Measurements from ENCODE around the gene MIA. TPM values are rescaled to one million over a fixed set of nuclear protein-coding genes. Genes with fewer than 3 reads are reported as not detected.

The MIA gene
- total RNA-seq, 2 experiments from 2014 or later: 1.00 TPM; not detected in 1

GRCh38 chr19:40785526-40785925 lies 10.2 kb downstream of the MIA start:
- no peak for DNase-seq
- H3K36me3 Mint-ChIP-seq: peaks cover 17% of the 10 kb centered on the region
- POLR2A ChIA-PET: interaction anchor here (0.6 kb wide), 1 partner anchor 566 kb away, joined by 4 read pairs; no protein-coding TSS in a partner anchor
- CTCF ChIA-PET: no interaction called here
- H3K27me3 Mint-ChIP-seq: no peaks in the 10 kb centered on the region
- intact Hi-C loops (cut with micrococcal nuclease): no loop called here
- H3K4me1 Mint-ChIP-seq (ENCODE audit: low read depth): peaks cover 9% of the 10 kb centered on the region
- H3K4me3 Mint-ChIP-seq: no peak overlapping the region
- no peaks in the 10 kb centered on the region for H3K9me3 Mint-ChIP-seq
- H3K27ac Mint-ChIP-seq: peak overlapping the region; percentile 72

DNA sequence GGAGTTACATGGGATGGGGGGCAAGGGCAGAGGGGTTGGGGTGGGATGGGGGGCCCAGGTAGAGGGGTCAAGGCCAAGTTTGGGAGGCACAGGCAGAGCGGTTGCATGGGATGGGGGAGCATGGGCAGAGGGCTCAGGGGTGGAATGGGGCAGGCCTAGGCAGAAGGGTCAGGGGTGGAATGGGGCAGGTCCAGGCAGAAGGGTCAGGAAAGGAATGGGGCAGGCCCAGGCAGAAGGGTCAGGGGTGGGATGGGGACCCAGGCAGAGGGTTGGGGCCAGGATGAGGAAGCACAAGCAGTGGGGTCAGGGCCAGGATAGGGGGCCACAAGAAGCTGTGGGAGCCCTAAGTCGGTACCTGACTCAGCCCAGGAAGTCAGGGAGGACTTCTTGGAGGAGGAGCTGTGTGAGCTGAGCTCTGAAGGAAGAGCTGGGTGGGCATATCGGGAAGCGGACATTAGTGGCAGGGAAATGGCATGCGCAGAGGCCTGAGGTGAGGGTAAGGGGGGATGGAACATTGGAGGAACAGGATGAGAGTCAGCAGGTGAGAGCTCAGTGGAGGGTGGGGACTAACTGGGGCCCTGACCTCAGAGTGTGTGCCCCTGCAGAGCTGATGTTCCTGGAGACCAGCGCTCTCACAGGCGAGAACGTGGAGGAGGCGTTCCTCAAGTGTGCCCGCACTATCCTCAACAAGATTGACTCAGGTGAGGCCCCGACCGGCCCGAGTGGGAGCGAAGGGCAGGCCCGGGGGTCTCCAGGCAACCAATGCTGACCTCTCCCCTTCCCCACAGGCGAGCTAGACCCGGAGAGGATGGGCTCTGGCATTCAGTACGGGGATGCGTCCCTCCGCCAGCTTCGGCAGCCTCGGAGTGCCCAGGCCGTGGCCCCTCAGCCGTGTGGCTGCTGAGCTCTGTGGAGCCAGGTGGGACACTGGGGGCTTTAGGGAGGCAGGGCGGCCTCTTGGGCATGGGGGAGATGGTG lies 11.0 kb downstream of the MIA start:
- no peak overlapping the region for H3K4me3 Mint-ChIP-seq
- intact Hi-C loops (cut with micrococcal nuclease): no loop called here
- H3K27ac Mint-ChIP-seq: peak overlapping the region; percentile 72
- no peaks in the 10 kb centered on the region for H3K27me3 Mint-ChIP-seq
- no peak for DNase-seq
- CTCF ChIA-PET: interaction anchor here (1.2 kb wide), 1 partner anchor 9 kb away, joined by 3 read pairs; no protein-coding TSS in a partner anchor
- H3K36me3 Mint-ChIP-seq: peaks cover 17% of the 10 kb centered on the region
- POLR2A ChIA-PET: interaction anchor here (0.6 kb wide), 1 partner anchor 566 kb away, joined by 4 read pairs; no protein-coding TSS in a partner anchor
- H3K9me3 Mint-ChIP-seq: no peaks in the 10 kb centered on the region
- peaks cover 9% of the 10 kb centered on the region for H3K4me1 Mint-ChIP-seq (ENCODE audit: low read depth)

- ChIA-PET CTCF (interaction anchor here (0.7 kb wide), 1 partner anchor 12 kb away, joined by 3 read pairs; no protein-coding TSS in a partner anchor), POLR2A (no interaction called here)
- Mint-ChIP-seq H3K4me1 (ENCODE audit: low read depth) (peaks cover 19% of the 10 kb centered on the region), H3K9me3 (no peaks in the 10 kb centered on the region), H3K36me3 (peaks cover 13% of the 10 kb centered on the region), H3K27me3 (no peaks in the 10 kb centered on the region), H3K4me3 (no peak overlapping the region), H3K27ac (no peak overlapping the region)
- DNase-seq: no peak
- intact Hi-C loops (cut with micrococcal nuclease): no loop called here
Measured at GRCh38 chr19:40791349-40791748, 16.0 kb downstream of the MIA start.

GRCh38 chr19:40791996-40792395 lies 16.7 kb downstream of the MIA start:
- intact Hi-C loops (cut with micrococcal nuclease): no loop called here
- Mint-ChIP-seq H3K36me3 (peaks cover 13% of the 10 kb centered on the region), H3K27ac (peak overlapping the region; percentile 59), H3K4me3 (no peak overlapping the region), H3K9me3 (no peaks in the 10 kb centered on the region), H3K27me3 (no peaks in the 10 kb centered on the region), H3K4me1 (ENCODE audit: low read depth) (peaks cover 19% of the 10 kb centered on the region)
- POLR2A ChIA-PET: interaction anchor here (0.7 kb wide), 1 partner anchor 473 kb away, joined by 3 read pairs; no protein-coding TSS in a partner anchor
- CTCF ChIA-PET: interaction anchor here (1.1 kb wide), 1 partner anchor 101 kb away, joined by 3 read pairs; no protein-coding TSS in a partner anchor
- no peak for DNase-seq

GRCh38 chr19:40797166-40797962 lies 22.0 kb downstream of the MIA start:
- DNase-seq: no peak
- H3K9me3 Mint-ChIP-seq: no peaks in the 10 kb centered on the region
- peak overlapping the region; percentile 93 for H3K27ac Mint-ChIP-seq
- intact Hi-C loops (cut with micrococcal nuclease): no loop called here
- peak overlapping the region; percentile 91 for H3K4me3 Mint-ChIP-seq
- ChIA-PET POLR2A (interaction anchor here (1.4 to 3.4 kb wide), 3 partner anchors 19 to 47 kb away, joined by 3 to 23 read pairs (median 8); partner anchors contain the start of genes ACTMAP and RAB4B), CTCF (interaction anchor here (1.4 to 1.8 kb wide), 5 partner anchors 10 to 44 kb away, joined by 3 to 32 read pairs (median 7); partner anchors contain the start of gene RAB4B)
- peaks cover 22% of the 10 kb centered on the region for H3K36me3 Mint-ChIP-seq
- H3K27me3 Mint-ChIP-seq: no peaks in the 10 kb centered on the region
- peaks cover 46% of the 10 kb centered on the region for H3K4me1 Mint-ChIP-seq (ENCODE audit: low read depth)

DNA sequence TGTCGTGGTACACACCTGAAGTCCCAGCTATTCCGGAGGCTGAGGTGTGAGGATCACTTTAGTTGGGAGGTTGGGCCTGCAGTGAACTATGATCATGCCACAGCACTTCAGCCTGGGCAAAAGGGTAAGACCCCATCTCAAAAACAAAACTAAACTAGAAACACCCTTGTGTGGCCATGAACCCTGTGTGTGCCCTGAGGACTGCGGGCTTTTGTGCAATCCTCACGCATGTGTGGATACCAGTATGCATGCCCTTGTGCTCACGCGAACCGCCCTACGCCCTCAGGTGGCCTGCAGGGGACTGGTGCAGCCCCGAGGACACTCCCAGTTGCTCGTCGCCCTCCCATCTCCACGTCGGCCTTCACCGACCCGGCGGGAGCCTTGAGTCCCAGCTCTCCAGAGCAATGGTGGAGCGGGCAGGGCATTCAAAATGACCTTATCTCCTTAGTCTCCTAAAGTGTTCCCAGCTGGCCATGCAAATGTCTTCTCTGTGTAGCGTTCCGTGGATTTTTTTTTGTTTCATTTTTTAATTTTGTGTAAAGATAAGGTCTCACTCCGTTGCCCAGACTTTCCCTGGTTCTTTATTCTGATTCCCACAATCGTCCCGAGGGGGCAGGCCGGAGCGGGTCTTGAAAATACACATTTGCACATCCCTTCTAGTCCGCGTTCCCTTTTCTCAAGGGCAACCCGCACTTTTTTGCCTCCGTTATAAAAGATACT lies 22.8 kb downstream of the MIA start:
- Mint-ChIP-seq H3K4me1 (ENCODE audit: low read depth) (peaks cover 46% of the 10 kb centered on the region), H3K27me3 (no peaks in the 10 kb centered on the region), H3K27ac (peak overlapping the region; percentile 93), H3K4me3 (peak overlapping the region; percentile 91), H3K9me3 (no peaks in the 10 kb centered on the region), H3K36me3 (peaks cover 22% of the 10 kb centered on the region)
- ChIA-PET CTCF (interaction anchor here (1.4 to 1.8 kb wide), 5 partner anchors 9 to 45 kb away, joined by 3 to 32 read pairs (median 7); partner anchors contain the start of gene RAB4B), POLR2A (interaction anchor here (0.7 to 3.4 kb wide), 4 partner anchors 20 to 48 kb away, joined by 3 to 23 read pairs (median 7); partner anchors contain the start of genes ACTMAP and RAB4B)
- peak; percentile 81 for DNase-seq
- intact Hi-C loops (cut with micrococcal nuclease): loop anchor here (1.0 kb wide), 3 partner anchors 20 to 82 kb away; partner anchors contain the start of genes COQ8B, RAB4B and SNRPA

DNA sequence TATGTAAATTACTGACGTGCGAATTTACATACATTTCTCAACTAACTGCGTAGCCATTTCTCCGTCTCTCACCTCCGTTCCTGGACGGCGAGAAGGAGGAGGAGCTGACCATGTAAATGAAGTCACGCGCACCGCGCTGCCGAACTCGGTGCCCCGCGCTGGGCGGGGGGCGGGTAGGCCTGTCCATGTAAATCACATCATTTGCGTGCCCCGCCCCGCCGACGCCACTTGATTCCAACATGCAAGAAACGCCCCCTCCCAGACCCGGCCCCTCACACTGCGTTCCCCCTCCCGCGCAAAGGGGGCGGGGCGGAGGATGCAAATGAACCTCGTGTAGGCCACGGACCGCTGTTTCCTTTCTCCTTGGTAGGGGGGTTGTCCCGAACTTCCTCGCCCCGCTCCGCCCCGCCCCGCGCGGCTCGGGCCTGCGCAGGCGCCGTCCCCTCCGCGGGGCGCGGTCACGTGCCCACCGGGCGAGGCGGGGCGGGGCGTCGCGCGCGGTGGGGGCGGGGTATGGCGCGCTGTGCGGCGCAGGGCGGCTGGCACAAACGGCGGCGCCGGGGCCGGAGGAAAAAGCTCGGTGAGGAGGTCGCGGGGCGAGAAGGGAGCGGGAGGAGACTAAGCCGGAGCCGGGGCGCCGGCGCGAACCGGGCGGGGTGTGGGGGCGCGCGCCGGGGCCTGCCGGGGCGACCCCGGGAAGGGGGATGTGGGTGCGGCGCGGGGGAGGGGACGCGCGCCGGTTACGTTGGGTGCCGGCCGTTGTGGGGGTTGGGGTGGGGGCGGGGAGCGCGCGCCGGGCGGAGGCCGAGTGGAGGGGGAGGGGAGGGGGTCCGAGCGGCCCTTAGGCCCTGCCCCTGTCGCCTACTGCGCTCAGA lies 23.6 kb downstream of the MIA start, which contains the start of gene EGLN2:
Gene EGLN2, plus strand, starts transcription at position 509 of the 875 bp plus-strand sequence. CDS start 1,382 bp downstream, outside the sequence.
- Mint-ChIP-seq H3K4me3 (peak within 1 kb of the TSS; percentile 92), H3K27me3 (no peaks in the 10 kb centered on the region), H3K4me1 (ENCODE audit: low read depth) (peaks cover 54% of the 10 kb centered on the region), H3K9me3 (no peaks in the 10 kb centered on the region), H3K27ac (peak within 1 kb of the TSS; percentile 93), H3K36me3 (peaks cover 24% of the 10 kb centered on the region)
- peak; percentile 100 for DNase-seq
- ChIA-PET CTCF (interaction anchor here (1.4 to 1.8 kb wide), 5 partner anchors 8 to 46 kb away, joined by 3 to 32 read pairs (median 7); partner anchors contain the start of gene RAB4B), POLR2A (interaction anchor here (0.6 to 3.4 kb wide), 4 partner anchors 21 to 467 kb away, joined by 3 to 23 read pairs (median 7); partner anchors contain the start of genes ACTMAP and RAB4B)
- intact Hi-C loops (cut with micrococcal nuclease): loop anchor here (1.0 kb wide), 3 partner anchors 21 to 83 kb away; partner anchors contain the start of genes COQ8B, RAB4B and SNRPA

DNA sequence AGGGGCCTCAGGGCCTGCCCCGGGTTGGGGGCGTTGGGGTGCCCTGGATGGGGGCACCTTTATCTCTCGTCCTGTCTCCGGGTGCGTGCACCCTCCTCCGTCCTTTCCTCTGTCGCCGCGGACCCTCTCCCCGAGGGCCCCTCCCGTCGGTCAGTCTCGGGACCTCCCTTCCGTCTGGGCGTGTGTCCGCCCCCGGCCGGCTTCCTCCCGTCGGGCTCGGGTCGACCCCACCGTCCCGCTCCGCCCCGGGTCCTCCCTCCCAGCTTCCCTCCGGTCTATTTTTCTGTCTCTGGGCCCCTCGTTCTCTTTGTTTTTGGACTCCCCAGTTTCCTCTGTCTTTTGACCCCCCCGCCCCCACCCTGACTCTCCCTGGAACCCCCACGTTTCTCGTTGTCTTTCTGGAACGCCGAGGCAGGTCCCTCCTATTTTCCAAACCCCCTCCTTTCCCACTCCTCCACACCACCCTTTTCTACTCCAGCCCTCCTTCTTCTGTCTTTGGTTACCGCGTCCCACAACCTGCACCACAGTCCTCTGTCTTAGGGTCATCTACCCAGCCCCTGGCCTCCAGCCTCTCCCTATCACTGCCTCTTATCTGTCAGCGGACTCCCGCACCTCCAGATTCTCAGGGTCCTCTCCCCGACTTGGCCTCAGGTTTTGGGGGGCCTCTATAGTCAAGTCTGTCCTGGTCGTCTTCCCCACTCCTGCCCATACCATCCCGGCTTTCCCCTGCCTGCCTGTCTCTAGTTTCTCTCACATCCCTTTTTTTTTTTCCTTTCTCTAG lies 24.4 kb downstream of the MIA start:
- Mint-ChIP-seq H3K4me1 (ENCODE audit: low read depth) (peaks cover 62% of the 10 kb centered on the region), H3K27ac (peak overlapping the region; percentile 89), H3K4me3 (peak overlapping the region; percentile 92), H3K9me3 (no peaks in the 10 kb centered on the region), H3K36me3 (peaks cover 27% of the 10 kb centered on the region), H3K27me3 (no peaks in the 10 kb centered on the region)
- peak; percentile 55 for DNase-seq
- ChIA-PET CTCF (no interaction called here), POLR2A (interaction anchor here (0.6 to 3.4 kb wide), 3 partner anchors 22 to 466 kb away, joined by 3 to 23 read pairs (median 3); partner anchors contain the start of gene RAB4B)
- intact Hi-C loops (cut with micrococcal nuclease): loop anchor here (5.0 kb wide), 2 partner anchors 187 to 463 kb away; partner anchors contain the start of gene HNRNPUL1

DNA sequence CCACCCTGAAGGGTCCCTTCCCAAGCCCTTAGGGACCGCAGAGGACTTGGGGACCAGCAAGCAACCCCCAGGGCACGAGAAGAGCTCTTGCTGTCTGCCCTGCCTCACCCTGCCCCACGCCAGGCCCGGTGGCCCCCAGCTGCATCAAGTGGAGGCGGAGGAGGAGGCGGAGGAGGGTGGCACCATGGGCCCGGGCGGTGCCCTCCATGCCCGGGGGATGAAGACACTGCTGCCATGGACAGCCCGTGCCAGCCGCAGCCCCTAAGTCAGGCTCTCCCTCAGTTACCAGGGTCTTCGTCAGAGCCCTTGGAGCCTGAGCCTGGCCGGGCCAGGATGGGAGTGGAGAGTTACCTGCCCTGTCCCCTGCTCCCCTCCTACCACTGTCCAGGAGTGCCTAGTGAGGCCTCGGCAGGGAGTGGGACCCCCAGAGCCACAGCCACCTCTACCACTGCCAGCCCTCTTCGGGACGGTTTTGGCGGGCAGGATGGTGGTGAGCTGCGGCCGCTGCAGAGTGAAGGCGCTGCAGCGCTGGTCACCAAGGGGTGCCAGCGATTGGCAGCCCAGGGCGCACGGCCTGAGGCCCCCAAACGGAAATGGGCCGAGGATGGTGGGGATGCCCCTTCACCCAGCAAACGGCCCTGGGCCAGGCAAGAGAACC lies 25.1 kb downstream of the MIA start:
- no peak for DNase-seq
- ChIA-PET POLR2A (interaction anchor here (0.7 to 3.4 kb wide), 2 partner anchors 22 to 426 kb away, joined by 3 to 23 read pairs; partner anchors contain the start of gene RAB4B), CTCF (interaction anchor here (0.6 to 1.6 kb wide), 2 partner anchors 22 to 166 kb away, joined by 3 read pairs; partner anchors contain the start of gene RAB4B)
- peaks cover 69% of the 10 kb centered on the region for H3K4me1 Mint-ChIP-seq (ENCODE audit: low read depth)
- H3K9me3 Mint-ChIP-seq: no peaks in the 10 kb centered on the region
- peaks cover 31% of the 10 kb centered on the region for H3K36me3 Mint-ChIP-seq
- peak overlapping the region; percentile 92 for H3K4me3 Mint-ChIP-seq
- no peaks in the 10 kb centered on the region for H3K27me3 Mint-ChIP-seq
- peak overlapping the region; percentile 89 for H3K27ac Mint-ChIP-seq
- intact Hi-C loops (cut with micrococcal nuclease): loop anchor here (5.0 kb wide), 2 partner anchors 188 to 462 kb away; partner anchors contain the start of gene HNRNPUL1

All from activated CD4-positive, alpha-beta memory T cell treated with anti-CD3 and anti-CD28 coated beads for 36 hours (primary cell).